ENCODE data around the gene CSF3R.

CSF3R gene

GRCh38 chr1:36522461-36523229 lies 39.9 kb upstream of the CSF3R start:
- TF ChIP-seq POLR2AphosphoS5 (IDR thresholded peaks at IDR 0.05; ENCODE audit: low read depth, low read length): no peak
- no peak for TF ChIP-seq SIN3A (IDR thresholded peaks at IDR 0.05; ENCODE audit: borderline replicate concordance, insufficient read depth, low read length)
- TF ChIP-seq FOXP2 (optimal IDR thresholded peaks at IDR 0.05; ENCODE audit: borderline replicate concordance, extremely low read depth, extremely low read length, insufficient read depth): no peak
- no peak for TF ChIP-seq TAF1 (IDR thresholded peaks at IDR 0.05; ENCODE audit: borderline replicate concordance, insufficient read depth, low read length)
- no peak for TF ChIP-seq REST (IDR thresholded peaks at IDR 0.05; ENCODE audit: insufficient read depth in 1 of 2, low read depth in 2 of 2, low read length in 2 of 2)

- TF ChIP-seq TAF1 (IDR thresholded peaks at IDR 0.05; ENCODE audit: borderline replicate concordance, insufficient read depth, low read length) (no peak), POLR2AphosphoS5 (IDR thresholded peaks at IDR 0.05; ENCODE audit: low read depth, low read length) (no peak), FOXP2 (optimal IDR thresholded peaks at IDR 0.05; ENCODE audit: borderline replicate concordance, extremely low read depth, extremely low read length, insufficient read depth) (no peak), SIN3A (IDR thresholded peaks at IDR 0.05; ENCODE audit: borderline replicate concordance, insufficient read depth, low read length) (no peak), REST (IDR thresholded peaks at IDR 0.05; ENCODE audit: insufficient read depth in 1 of 2, low read depth in 2 of 2, low read length in 2 of 2) (no peak)
These were observed 39.3 kb upstream of the CSF3R start for GRCh38 chr1:36522021-36522420.

- TF ChIP-seq SIN3A (IDR thresholded peaks at IDR 0.05; ENCODE audit: borderline replicate concordance, insufficient read depth, low read length) (no peak), FOXP2 (optimal IDR thresholded peaks at IDR 0.05; ENCODE audit: borderline replicate concordance, extremely low read depth, extremely low read length, insufficient read depth) (no peak), TAF1 (IDR thresholded peaks at IDR 0.05; ENCODE audit: borderline replicate concordance, insufficient read depth, low read length) (no peak), REST (IDR thresholded peaks at IDR 0.05; ENCODE audit: insufficient read depth in 1 of 2, low read depth in 2 of 2, low read length in 2 of 2) (no peak), POLR2AphosphoS5 (IDR thresholded peaks at IDR 0.05; ENCODE audit: low read depth, low read length) (no peak)
These were observed 38.2 kb upstream of the CSF3R start for GRCh38 chr1:36520771-36521420.

- no peak for TF ChIP-seq SIN3A (IDR thresholded peaks at IDR 0.05; ENCODE audit: borderline replicate concordance, insufficient read depth, low read length)
- no peak for TF ChIP-seq REST (IDR thresholded peaks at IDR 0.05; ENCODE audit: insufficient read depth in 1 of 2, low read depth in 2 of 2, low read length in 2 of 2)
- no peak for TF ChIP-seq TAF1 (IDR thresholded peaks at IDR 0.05; ENCODE audit: borderline replicate concordance, insufficient read depth, low read length)
- no peak for TF ChIP-seq FOXP2 (optimal IDR thresholded peaks at IDR 0.05; ENCODE audit: borderline replicate concordance, extremely low read depth, extremely low read length, insufficient read depth)
- no peak for TF ChIP-seq POLR2AphosphoS5 (IDR thresholded peaks at IDR 0.05; ENCODE audit: low read depth, low read length)
These were observed 37.3 kb upstream of the CSF3R start for GRCh38 chr1:36520056-36520455.
